H1 (cell line): ENCODE measurements around the gene ADORA1. TPM values are rescaled to one million over a fixed set of nuclear protein-coding genes. Genes with fewer than 3 reads are reported as not detected.

ENCODE experiments used
- CTCF ChIA-PET: fragments of 300-600 bp; sonication (Branson Sonifier 250); formaldehyde crosslinking; loops from one replicate; lab custom pipeline; 2021; ENCODE audit not compliant: partially characterized antibody; lab: Charles Lee
- POLR2A ChIA-PET: fragments of 300-600 bp; sonication (Branson Sonifier 250); formaldehyde crosslinking; loops from one replicate; lab custom pipeline; 2021; ENCODE audit warnings: inconsistent platforms; ENCODE audit not compliant: partially characterized antibody; lab: Charles Lee
- DNase-seq, 2 experiments: peaks; one replicate each; pipeline versions ENCODE4 v3.0.0 to v3.0.0-alpha.2; 2010 to 2022; ENCODE audit warnings: low spot score in 2 of 2, low read depth in 1 of 2, mixed read lengths in 1 of 2
- FAIRE-seq: peaks from 2 replicates; lab custom pipeline; 2011; peaks lifted over from hg19 to GRCh38; lab: Jason Lieb, UNC
- H2AFZ ChIP-seq: 2 replicates; pipeline ENCODE4 v1.8.1; 2012; ENCODE audit warnings: low read length, inconsistent platforms
- H2AK5ac ChIP-seq: 2 replicates; pipeline ENCODE4 v1.6.1; 2013; ENCODE audit warnings: low read depth, low read length
- H2BK120ac ChIP-seq: replicated peaks from 2 replicates; pipeline ENCODE3; 2013; ENCODE audit warnings: low read depth, low read length, inconsistent platforms
- H2BK12ac ChIP-seq: 2 replicates; pipeline ENCODE4 v1.6.1; 2013; ENCODE audit warnings: low read depth, low read length
- H2BK15ac ChIP-seq: 2 replicates; pipeline ENCODE4 v1.6.1; 2013; ENCODE audit warnings: low read length
- H2BK20ac ChIP-seq: 2 replicates; pipeline ENCODE4 v1.6.1; 2013; ENCODE audit warnings: low read length
- H2BK5ac ChIP-seq: 2 replicates; pipeline ENCODE4 v1.6.1; 2013; ENCODE audit warnings: low read depth, low read length
- H3K14ac ChIP-seq: 2 replicates; pipeline ENCODE4 v1.6.1; 2013; ENCODE audit warnings: inconsistent platforms; ENCODE audit not compliant: insufficient read length
- H3K18ac ChIP-seq: 2 replicates; pipeline ENCODE4 v1.6.1; 2013; ENCODE audit warnings: low read length; ENCODE audit errors: extremely low read depth
- H3K23ac ChIP-seq: 2 replicates; pipeline ENCODE4 v1.6.1; 2013; ENCODE audit warnings: inconsistent platforms; ENCODE audit not compliant: insufficient read length
- H3K23me2 ChIP-seq: 2 replicates; pipeline ENCODE4 v1.6.1; 2013; ENCODE audit warnings: low read depth, low read length
- H3K27ac ChIP-seq: 2 replicates; pipeline ENCODE4 v1.6.1; 2011; ENCODE audit warnings: low read depth, low read length, inconsistent platforms
- H3K27me3 ChIP-seq, 4 experiments: replicated peaks in 1 of 4; 1 replicate in 1 of 4; 2 replicates in 3 of 4; pipeline versions ENCODE4 v1.6.1 to v1.8.1; 2011 to 2013; ENCODE audit warnings: low read length in 3 of 4, mild to moderate bottlenecking in 3 of 4, inconsistent platforms in 2 of 4, mixed read lengths in 2 of 4, moderate library complexity in 1 of 4; ENCODE audit not compliant: control insufficient read depth in 3 of 4, insufficient read depth in 3 of 4; ENCODE audit errors: extremely low read depth in 1 of 4
- H3K36me3 ChIP-seq, 4 experiments: 2 replicates each; pipeline versions ENCODE4 v1.6.1 to v1.8.1; 2011 to 2013; ENCODE audit warnings: mild to moderate bottlenecking in 4 of 4, low read length in 3 of 4, moderate library complexity in 2 of 4, control low read depth in 1 of 4, inconsistent platforms in 1 of 4; ENCODE audit not compliant: insufficient read depth in 4 of 4, control insufficient read depth in 2 of 4
- H3K4ac ChIP-seq: replicated peaks from 2 replicates; pipeline ENCODE3; 2013; ENCODE audit warnings: low read length, low read depth, mixed read lengths, inconsistent platforms; ENCODE audit not compliant: insufficient read length
- H3K4me1 ChIP-seq, 4 experiments: replicated peaks in 1 of 4; 1 replicate in 1 of 4; 2 replicates in 3 of 4; pipeline versions ENCODE4 v1.6.1 to v1.8.1; 2011 to 2013; ENCODE audit warnings: low read length in 3 of 4, inconsistent platforms in 2 of 4, mixed read lengths in 1 of 4; ENCODE audit not compliant: insufficient read depth in 4 of 4, control insufficient read depth in 3 of 4
- H3K4me2 ChIP-seq, 2 experiments: 2 replicates each; pipeline versions ENCODE4 v1.6.1 to v1.8.1; 2011 to 2013; ENCODE audit warnings: low read depth in 2 of 2, low read length in 2 of 2, control low read depth in 1 of 2, inconsistent platforms in 1 of 2, mild to moderate bottlenecking in 1 of 2; ENCODE audit not compliant: insufficient read depth in 1 of 2
- H3K4me3 ChIP-seq, 4 experiments: fragments of 200-600, 300-600 bp in 1 of 4; sonication (generic), shearing (Covaris generic), sonication (Bioruptor Twin) in 1 of 4; 2 replicates each; pipeline versions ENCODE4 v1.5.1 to v1.8.1; 2011 to 2016; ENCODE audit warnings: low read length in 4 of 4, low read depth in 3 of 4, control low read depth in 2 of 4, inconsistent platforms in 2 of 4, mild to moderate bottlenecking in 2 of 4, mixed read lengths in 1 of 4, moderate library complexity in 1 of 4; ENCODE audit not compliant: insufficient read depth in 2 of 4; ENCODE audit errors: extremely low read depth in 1 of 4
- H3K56ac ChIP-seq: replicated peaks from 2 replicates; pipeline ENCODE3; 2013; ENCODE audit warnings: low read depth, mild to moderate bottlenecking, mixed read lengths, low read length, inconsistent platforms; ENCODE audit not compliant: insufficient read length
- H3K79me1 ChIP-seq: 2 replicates; pipeline ENCODE4 v1.6.1; 2013; ENCODE audit warnings: low read depth, low read length, control low read depth
- H3K79me2 ChIP-seq, 2 experiments: 2 replicates each; pipeline versions ENCODE4 v1.6.1 to v1.8.1; 2012 to 2013; ENCODE audit warnings: low read length in 2 of 2, mild to moderate bottlenecking in 2 of 2, inconsistent platforms in 1 of 2; ENCODE audit not compliant: insufficient read depth in 2 of 2, control insufficient read depth in 1 of 2
- H3K9ac ChIP-seq, 4 experiments: replicated peaks in 1 of 4; 1 replicate in 1 of 4; 2 replicates in 3 of 4; pipeline versions ENCODE4 v1.6.1 to v1.8.1; 2011 to 2013; ENCODE audit warnings: low read depth in 3 of 4, low read length in 3 of 4, control low read depth in 2 of 4, mild to moderate bottlenecking in 2 of 4, moderate library complexity in 2 of 4, inconsistent platforms in 1 of 4; ENCODE audit errors: extremely low read depth in 1 of 4
- H3K9me3 ChIP-seq, 2 experiments: 2 replicates each; pipeline versions ENCODE4 v1.6.1 to v1.8.1; 2012 to 2013; ENCODE audit warnings: mild to moderate bottlenecking in 2 of 2, moderate library complexity in 2 of 2, control low read depth in 1 of 2, inconsistent platforms in 1 of 2, low read depth in 1 of 2, low read length in 1 of 2, mixed read lengths in 1 of 2; ENCODE audit not compliant: insufficient read depth in 2 of 2
- H4K20me1 ChIP-seq, 2 experiments: replicated peaks in 1 of 2; 2 replicates each; pipeline versions ENCODE3 to v1.8.1; 2011 to 2013; ENCODE audit warnings: inconsistent platforms in 2 of 2, low read length in 2 of 2, mild to moderate bottlenecking in 1 of 2; ENCODE audit not compliant: insufficient read depth in 2 of 2, control insufficient read depth in 1 of 2
- H4K5ac ChIP-seq: 2 replicates; pipeline ENCODE4 v1.6.1; 2013; ENCODE audit warnings: low read length, low read depth, mixed read lengths, inconsistent platforms; ENCODE audit not compliant: insufficient read length
- H4K8ac ChIP-seq: 2 replicates; pipeline ENCODE4 v1.8.0; 2013; ENCODE audit warnings: mild to moderate bottlenecking, moderate library complexity, low read length, inconsistent platforms; ENCODE audit not compliant: insufficient read depth; ENCODE audit errors: extremely low read depth
- H4K91ac ChIP-seq: replicated peaks from 2 replicates; pipeline ENCODE3; 2013; ENCODE audit warnings: low read length, mixed read lengths, inconsistent platforms; ENCODE audit not compliant: insufficient read length
- GABPA ChIP-seq: IDR thresholded peaks from 2 replicates; pipeline ENCODE4 v1.6.1; 2011; ENCODE audit warnings: mild to moderate bottlenecking, low read length, moderate library complexity, borderline replicate concordance; ENCODE audit not compliant: insufficient read depth
- GTF2F1 ChIP-seq: IDR thresholded peaks from 2 replicates; pipeline ENCODE4 v1.6.1; 2012; ENCODE audit warnings: low read depth, low read length, improper control_type of control experiment, borderline replicate concordance
- JUND ChIP-seq: IDR thresholded peaks from 2 replicates; pipeline ENCODE4 v1.6.1; 2011; ENCODE audit warnings: mild to moderate bottlenecking, improper control_type of control experiment, low read length
- NANOG ChIP-seq: IDR thresholded peaks from 2 replicates; pipeline ENCODE4 v1.6.1; 2011; ENCODE audit warnings: low read length, low read depth, mild to moderate bottlenecking, inconsistent platforms; ENCODE audit not compliant: insufficient read depth, poor library complexity, severe bottlenecking
- RXRA ChIP-seq: IDR thresholded peaks from 2 replicates; pipeline ENCODE4 v1.6.1; 2011; ENCODE audit warnings: low read depth, mild to moderate bottlenecking, low read length, moderate library complexity; ENCODE audit not compliant: insufficient read depth
- SP1 ChIP-seq: IDR thresholded peaks from 2 replicates; pipeline ENCODE4 v1.6.1; 2011; ENCODE audit warnings: low read depth, low read length
- SRF ChIP-seq: IDR thresholded peaks from 2 replicates; pipeline ENCODE4 v1.6.1; 2011; ENCODE audit warnings: mild to moderate bottlenecking, low read depth, low read length, moderate library complexity
- TAF1 ChIP-seq: IDR thresholded peaks from 2 replicates; pipeline ENCODE4 v1.6.1; 2011; ENCODE audit warnings: mild to moderate bottlenecking, low read depth, low read length
- TAF7 ChIP-seq: optimal IDR thresholded peaks from 2 replicates; pipeline ENCODE3; 2011; ENCODE audit warnings: low read depth, mild to moderate bottlenecking, inconsistent platforms, low read length, moderate library complexity, borderline replicate concordance
- YY1 ChIP-seq: IDR thresholded peaks from 2 replicates; pipeline ENCODE4 v1.6.1; 2011; ENCODE audit warnings: low read depth, mild to moderate bottlenecking, low read length
- WGBS, 2 experiments: shearing (Covaris generic) in 1 of 2; methylation state at CpG; one replicate each; pipeline versions ENCODE4 v1.1.6 to v1.1.7; 2013 to 2015; ENCODE audit warnings: low lambda C conversion rate in 2 of 2, mixed read lengths in 2 of 2, inconsistent platforms in 1 of 2, low coverage in 1 of 2, missing lambda C conversion rate in 1 of 2; ENCODE audit not compliant: insufficient replicate concordance in 2 of 2, insufficient coverage in 1 of 2, insufficient read length in 1 of 2; ENCODE audit errors: extremely low coverage in 1 of 2, missing lambda C conversion rate in 1 of 2; 5-methylcytosine and 5-hydroxymethylcytosine counted together
- polyA plus RNA-seq, 7 experiments: library from polyadenylated mRNA; depleted of rRNA in 3 of 7; stranded (reverse) in 5 of 7; unstranded in 2 of 7; fragments of >200 nt in 5 of 7; fragments of 200-250 nt in 2 of 7; gene quantifications; 1 replicate in 5 of 7; 2 replicates in 1 of 7; 4 replicates in 1 of 7; pipeline versions ENCODE4 v1.2.1 to v1.2.3, GENCODE V29; 2011 to 2013; ENCODE audit warnings: missing spikeins in 2 of 7, mixed read lengths in 2 of 7
- total RNA-seq: library from RNA; stranded (reverse); fragmentation: NEBNext Ultra II Directional; extraction: Animal tissue kit (Norgen Biotek cat#: 25700); gene quantifications from 2 replicates; pipeline ENCODE4 v1.2.1, GENCODE V29; 2021

Gene ADORA1
- total and polyA plus RNA-seq, 2 of the 8 experiments (the other 6 are each of a cell fraction or from before 2014, with no cell fraction given), result 3.3 to 6.7 TPM

DNA sequence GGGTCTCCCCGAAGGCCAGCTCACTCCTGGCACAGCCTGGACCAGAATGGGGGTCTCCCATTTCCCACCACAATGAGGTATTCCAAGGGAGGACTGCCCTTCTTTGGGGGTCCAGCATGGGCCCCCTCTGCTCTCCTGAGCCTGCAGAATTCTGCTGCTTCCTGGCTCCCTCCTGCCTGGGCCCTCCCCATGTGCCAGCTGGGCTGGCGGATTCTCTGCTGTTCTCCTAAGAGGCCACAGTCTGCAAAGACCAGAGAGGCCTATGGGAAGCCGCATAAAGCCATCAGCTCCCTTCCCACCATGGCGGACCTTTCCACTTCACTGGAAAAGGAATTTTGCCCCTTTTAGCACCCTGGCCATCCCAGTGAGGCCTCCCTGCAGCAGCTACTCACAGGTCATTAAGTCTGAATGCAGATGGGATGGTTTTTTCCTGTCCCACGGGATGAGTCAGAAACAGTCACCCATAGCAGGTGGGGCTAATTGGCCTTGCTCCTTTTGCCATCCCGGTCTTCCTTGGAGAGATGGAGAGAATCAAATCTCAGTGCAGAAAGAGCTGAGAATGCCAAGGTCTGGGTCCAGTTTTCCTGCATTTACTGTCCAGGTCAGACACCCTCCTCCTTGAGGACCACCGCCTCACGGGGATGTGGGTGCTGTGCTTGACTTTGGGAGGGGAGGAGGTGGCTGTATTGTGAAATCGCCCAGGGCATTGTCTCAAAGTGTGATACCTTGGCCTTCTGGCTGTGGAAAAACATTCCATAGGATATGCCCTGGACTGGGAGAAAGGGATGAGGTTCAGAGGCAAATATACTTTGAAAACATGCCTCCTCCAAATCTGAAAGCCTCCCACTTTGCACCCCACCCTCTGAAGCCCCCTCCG, 24.9 kb downstream of the ADORA1 start:
- Histone ChIP-seq H3K9ac (peak overlapping the region in 1 of 4 experiments; percentile 10; a peak in 1 of 7 replicates), H2BK120ac (no peak overlapping the region), H2BK12ac (no peak overlapping the region; the same call in 1 of the 2 replicates), H2BK15ac (peak overlapping the region; percentile 81; the same call in 1 of the 2 replicates), H2BK20ac (peak overlapping the region; percentile 94), H4K91ac (no peak overlapping the region), H4K20me1 (no peaks in the 10 kb centered on the region), H3K23me2 (no peaks in the 10 kb centered on the region), H2AFZ (no peak overlapping the region), H3K4ac (no peak overlapping the region), H3K4me3 (no peak overlapping the region), H3K4me1 (peaks cover 9 to 42% (median 22%) of the 10 kb centered on the region in 4 experiments), H3K27me3 (no peaks in the 10 kb centered on the region; a peak in 1 of 7 replicates), H3K18ac (peak overlapping the region; percentile 39; the same call in 1 of the 2 replicates), H3K36me3 (no peaks in the 10 kb centered on the region), H3K23ac (no peak overlapping the region), H3K79me1 (no peaks in the 10 kb centered on the region), H4K5ac (no peak overlapping the region), H2BK5ac (peak overlapping the region; percentile 77; the same call in 1 of the 2 replicates), H3K9me3 (no peaks in the 10 kb centered on the region), H4K8ac (no peak overlapping the region), H3K4me2 (no peak overlapping the region; a peak in 1 of 4 replicates), H3K79me2 (no peaks in the 10 kb centered on the region), H3K56ac (no peak overlapping the region), H3K27ac (no peak overlapping the region), H3K14ac (no peak overlapping the region), H2AK5ac (no peak overlapping the region)
- CTCF ChIA-PET, result interaction anchor here (0.8 to 49.1 kb wide), 13 partner anchors 8 to 104 kb away, joined by 3 to 1071 read pairs (median 7); partner anchors contain the start of genes ADORA1, MYBPH, MYOG and PPFIA4
- 65% methylated on average over 10 of the region's 10 CpGs; no CpG with 5 or more reads in 1 of the 2 experiments for WGBS, 2 experiments
- FAIRE-seq (no peak), DNase-seq (no peak)
- POLR2A ChIA-PET, result interaction anchor here (0.7 kb wide), 1 partner anchor 33 kb away, joined by 3 read pairs; no protein-coding TSS in a partner anchor
- TF ChIP-seq YY1 (no peak), RXRA (no peak), NANOG (no peak), SRF (no peak), TAF1 (no peak), TAF7 (no peak), JUND (peak; percentile 48; the same call in 1 of the 2 replicates), GABPA (no peak), GTF2F1 (no peak), SP1 (no peak)
